ENCODE measurements around the gene OR56A4. TPM values are rescaled to one million over a fixed set of nuclear protein-coding genes. Genes with fewer than 3 reads are reported as not detected.

Gene OR56A4
- total and polyA plus RNA-seq, 2 of the 13 experiments (the other 11 are each of a cell fraction or from before 2014, with no cell fraction given) = not detected

DNA sequence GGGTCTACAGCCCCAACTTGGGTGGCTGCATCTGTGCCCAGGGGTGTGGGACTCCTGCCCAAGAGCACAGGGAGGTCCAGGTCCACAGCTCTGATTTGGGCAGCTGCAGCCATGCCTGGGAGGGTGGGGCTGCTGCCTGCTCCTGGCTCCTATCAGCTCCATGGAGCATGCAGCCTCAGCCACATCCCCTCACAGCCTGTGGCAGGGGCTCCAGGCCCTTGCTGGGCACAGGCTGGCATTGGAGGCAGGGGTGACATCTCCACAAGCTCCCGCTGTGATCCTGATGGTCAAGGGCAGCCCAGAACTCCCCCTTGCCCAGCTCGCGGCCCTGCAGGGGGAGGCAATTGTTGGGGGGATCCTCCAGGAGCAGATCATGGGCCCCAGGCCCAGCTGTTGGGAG lies 6.3 kb upstream of the OR56A4 start:
- ATAC-seq (no peak), FAIRE-seq (no peak), DNase-seq (ENCODE audit: low spot score) (no peak)
- H3K27me3 ChIP-seq (ENCODE audit: control insufficient read depth in 1 of 2, insufficient read depth in 2 of 2, low read length in 2 of 2) = no peaks in the 10 kb centered on the region
- no peaks in the 10 kb centered on the region for H3K36me3 ChIP-seq (replicated peaks in 1 of 2; ENCODE audit: control insufficient read depth in 1 of 2, insufficient read depth in 2 of 2, low read length in 2 of 2)
- ChIA-PET POLR2A (no interaction called here), CTCF (ENCODE audit: low intra/inter-chr PET ratio, low total read pairs) (no interaction called here)
- H3K4me1 ChIP-seq (ENCODE audit: insufficient read depth, low read length) = no peaks in the 10 kb centered on the region
- in situ Hi-C loops (cut with HindIII; ENCODE audit: extremely low pct_ligation_motif_present, low pct_unique_long_range_greater_than_20kb) = no loop called here
- H2AFZ ChIP-seq (ENCODE audit: low read length) = no peak overlapping the region
- H3K9me3 ChIP-seq (ENCODE audit: low read length) = no peaks in the 10 kb centered on the region
- H4K20me1 ChIP-seq (ENCODE audit: insufficient read depth, low read length) = no peaks in the 10 kb centered on the region
- no peaks in the 10 kb centered on the region for H3K79me2 ChIP-seq (ENCODE audit: insufficient read depth, low read length)
- no TSS peak for BruUV-seq (replicated peaks)
- H3K27ac ChIP-seq (ENCODE audit: extremely low read length, insufficient read depth, low read length) = no peak overlapping the region
- intact Hi-C loops (cut with micrococcal nuclease; ENCODE audit: unreplicated experiment) = no loop called here
- no peak overlapping the region for H3K4me2 ChIP-seq (ENCODE audit: low read depth, low read length)
- no peak for TF ChIP-seq IRF2 (CRISPR knock-in tag; IDR thresholded peaks at IDR 0.05)
- no peak for TF ChIP-seq DMTF1 (CRISPR knock-in tag; IDR thresholded peaks at IDR 0.05)
- TF ChIP-seq JUN (CRISPR knock-in tag; IDR thresholded peaks at IDR 0.05) = no peak
- TF ChIP-seq ZNF737 (CRISPR knock-in tag; IDR thresholded peaks at IDR 0.05; ENCODE audit: borderline replicate concordance) = no peak
- TF ChIP-seq SIX4 (CRISPR knock-in tag; IDR thresholded peaks at IDR 0.05) = no peak
- TF ChIP-seq, protein P1, sequence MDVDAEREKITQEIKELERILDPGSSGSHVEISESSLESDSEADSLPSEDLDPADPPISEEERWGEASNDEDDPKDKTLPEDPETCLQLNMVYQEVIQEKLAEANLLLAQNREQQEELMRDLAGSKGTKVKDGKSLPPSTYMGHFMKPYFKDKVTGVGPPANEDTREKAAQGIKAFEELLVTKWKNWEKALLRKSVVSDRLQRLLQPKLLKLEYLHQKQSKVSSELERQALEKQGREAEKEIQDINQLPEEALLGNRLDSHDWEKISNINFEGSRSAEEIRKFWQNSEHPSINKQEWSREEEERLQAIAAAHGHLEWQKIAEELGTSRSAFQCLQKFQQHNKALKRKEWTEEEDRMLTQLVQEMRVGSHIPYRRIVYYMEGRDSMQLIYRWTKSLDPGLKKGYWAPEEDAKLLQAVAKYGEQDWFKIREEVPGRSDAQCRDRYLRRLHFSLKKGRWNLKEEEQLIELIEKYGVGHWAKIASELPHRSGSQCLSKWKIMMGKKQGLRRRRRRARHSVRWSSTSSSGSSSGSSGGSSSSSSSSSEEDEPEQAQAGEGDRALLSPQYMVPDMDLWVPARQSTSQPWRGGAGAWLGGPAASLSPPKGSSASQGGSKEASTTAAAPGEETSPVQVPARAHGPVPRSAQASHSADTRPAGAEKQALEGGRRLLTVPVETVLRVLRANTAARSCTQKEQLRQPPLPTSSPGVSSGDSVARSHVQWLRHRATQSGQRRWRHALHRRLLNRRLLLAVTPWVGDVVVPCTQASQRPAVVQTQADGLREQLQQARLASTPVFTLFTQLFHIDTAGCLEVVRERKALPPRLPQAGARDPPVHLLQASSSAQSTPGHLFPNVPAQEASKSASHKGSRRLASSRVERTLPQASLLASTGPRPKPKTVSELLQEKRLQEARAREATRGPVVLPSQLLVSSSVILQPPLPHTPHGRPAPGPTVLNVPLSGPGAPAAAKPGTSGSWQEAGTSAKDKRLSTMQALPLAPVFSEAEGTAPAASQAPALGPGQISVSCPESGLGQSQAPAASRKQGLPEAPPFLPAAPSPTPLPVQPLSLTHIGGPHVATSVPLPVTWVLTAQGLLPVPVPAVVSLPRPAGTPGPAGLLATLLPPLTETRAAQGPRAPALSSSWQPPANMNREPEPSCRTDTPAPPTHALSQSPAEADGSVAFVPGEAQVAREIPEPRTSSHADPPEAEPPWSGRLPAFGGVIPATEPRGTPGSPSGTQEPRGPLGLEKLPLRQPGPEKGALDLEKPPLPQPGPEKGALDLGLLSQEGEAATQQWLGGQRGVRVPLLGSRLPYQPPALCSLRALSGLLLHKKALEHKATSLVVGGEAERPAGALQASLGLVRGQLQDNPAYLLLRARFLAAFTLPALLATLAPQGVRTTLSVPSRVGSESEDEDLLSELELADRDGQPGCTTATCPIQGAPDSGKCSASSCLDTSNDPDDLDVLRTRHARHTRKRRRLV (CRISPR knock-in tag; IDR thresholded peaks at IDR 0.05) = no peak
- no peak for TF ChIP-seq ZBTB25 (CRISPR knock-in tag; IDR thresholded peaks at IDR 0.05)
- TF ChIP-seq, protein P2, sequence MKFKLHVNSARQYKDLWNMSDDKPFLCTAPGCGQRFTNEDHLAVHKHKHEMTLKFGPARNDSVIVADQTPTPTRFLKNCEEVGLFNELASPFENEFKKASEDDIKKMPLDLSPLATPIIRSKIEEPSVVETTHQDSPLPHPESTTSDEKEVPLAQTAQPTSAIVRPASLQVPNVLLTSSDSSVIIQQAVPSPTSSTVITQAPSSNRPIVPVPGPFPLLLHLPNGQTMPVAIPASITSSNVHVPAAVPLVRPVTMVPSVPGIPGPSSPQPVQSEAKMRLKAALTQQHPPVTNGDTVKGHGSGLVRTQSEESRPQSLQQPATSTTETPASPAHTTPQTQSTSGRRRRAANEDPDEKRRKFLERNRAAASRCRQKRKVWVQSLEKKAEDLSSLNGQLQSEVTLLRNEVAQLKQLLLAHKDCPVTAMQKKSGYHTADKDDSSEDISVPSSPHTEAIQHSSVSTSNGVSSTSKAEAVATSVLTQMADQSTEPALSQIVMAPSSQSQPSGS (CRISPR knock-in tag; IDR thresholded peaks at IDR 0.05) = no peak
- no peak for TF ChIP-seq ASH2L (IDR thresholded peaks at IDR 0.05; ENCODE audit: insufficient read length, low read depth, low read length)
- no peak for TF ChIP-seq ZMYM3 (CRISPR knock-in tag; IDR thresholded peaks at IDR 0.05)
- TF ChIP-seq PHF20 (CRISPR knock-in tag; IDR thresholded peaks at IDR 0.05) = no peak
- no peak for TF ChIP-seq ZFP36L1 (CRISPR knock-in tag; IDR thresholded peaks at IDR 0.05)
- no peak for TF ChIP-seq SRSF1 (optimal IDR thresholded peaks at IDR 0.05; ENCODE audit: low read depth, low read length)
- no peak for TF ChIP-seq IKZF4 (CRISPR knock-in tag; IDR thresholded peaks at IDR 0.05; ENCODE audit: borderline replicate concordance, low read depth, not compliant biosample characterization)
- no peak for TF ChIP-seq ZNF563 (CRISPR knock-in tag; IDR thresholded peaks at IDR 0.05)
- no peak for TF ChIP-seq ZNF468 (CRISPR knock-in tag; IDR thresholded peaks at IDR 0.05)
- no peak overlapping the region for H3K9ac ChIP-seq (ENCODE audit: insufficient read depth, low read depth, low read length)
- no CpG with 5 or more reads among the region's 3 CpGs for WGBS (ENCODE audit: low lambda C conversion rate)
- H3K4me3 ChIP-seq (replicated peaks in 1 of 3; ENCODE audit: insufficient read depth in 1 of 3, low read depth in 2 of 3, low read length in 3 of 3) = no peak overlapping the region
